HepG2 (cell line): Measurements from ENCODE around the gene FAM47B. TPM values are rescaled to one million over a fixed set of nuclear protein-coding genes. Genes with fewer than 3 reads are reported as not detected.

Source experiments
- DBP ChIP-seq: sonication (generic); formaldehyde crosslinking; IDR thresholded peaks from 2 replicates; pipeline ENCODE4 v1.4.0; 2020; ENCODE audit warnings: missing genetic modification reagents; ENCODE audit errors: not compliant biosample characterization
- DNMT3B ChIP-seq: conservative IDR thresholded peaks from 2 replicates; pipeline ENCODE4 v1.6.1; 2016; ENCODE audit warnings: missing biosample characterization, control low read depth
- NR2F2 ChIP-seq: IDR thresholded peaks from 2 replicates; pipeline ENCODE4 v1.6.1; 2012; ENCODE audit warnings: low read depth, inconsistent platforms, borderline replicate concordance
- PRDM15 ChIP-seq: sonication (generic); formaldehyde crosslinking; IDR thresholded peaks from 2 replicates; pipeline ENCODE4 v1.4.0; 2020; ENCODE audit warnings: missing genetic modification reagents
- ZNF367 ChIP-seq: sonication (generic); formaldehyde crosslinking; IDR thresholded peaks from 2 replicates; pipeline ENCODE4 v1.4.0; 2020; ENCODE audit warnings: missing genetic modification reagents, borderline replicate concordance
- ZNF704 ChIP-seq: sonication (generic); formaldehyde crosslinking; IDR thresholded peaks from 2 replicates; pipeline ENCODE4 v1.8.1; 2023; ENCODE audit warnings: mild to moderate bottlenecking, inconsistent platforms, moderate library complexity, missing genetic modification reagents, borderline replicate concordance
- polyA plus RNA-seq, 8 experiments: library from polyadenylated mRNA; depleted of rRNA in 3 of 8; stranded (reverse) in 7 of 8; unstranded in 1 of 8; fragments of >200 nt; fragmentation: Illumina TruSeq in 4 of 8; extraction: Trizol in 4 of 8; gene quantifications; 2 replicates each; pipeline versions ENCODE4 v1.2.1 to v1.2.3, GENCODE V29; 2011 to 2016; ENCODE audit warnings: low read depth in 4 of 8, missing spikeins in 1 of 8, mixed read lengths in 1 of 8; ENCODE audit not compliant: insufficient read depth in 1 of 8
- total RNA-seq, 5 experiments: library from RNA; depleted of rRNA; stranded (reverse); fragments of >200 nt; fragmentation: Illumina TruSeq; extraction: Trizol; gene quantifications; 2 replicates each; pipeline ENCODE4 v1.2.3, GENCODE V29; 2016; ENCODE audit warnings: low read depth in 1 of 5
- TF ChIP-seq, protein P1 (sequence below): sonication (generic); formaldehyde crosslinking; IDR thresholded peaks from 2 replicates; pipeline ENCODE4 v1.4.0; 2020; ENCODE audit warnings: missing genetic modification reagents, borderline replicate concordance

Gene FAM47B
- total and polyA plus RNA-seq, 2 of the 13 experiments (the other 11 are each of a cell fraction or from before 2014, with no cell fraction given), result not detected

DNA sequence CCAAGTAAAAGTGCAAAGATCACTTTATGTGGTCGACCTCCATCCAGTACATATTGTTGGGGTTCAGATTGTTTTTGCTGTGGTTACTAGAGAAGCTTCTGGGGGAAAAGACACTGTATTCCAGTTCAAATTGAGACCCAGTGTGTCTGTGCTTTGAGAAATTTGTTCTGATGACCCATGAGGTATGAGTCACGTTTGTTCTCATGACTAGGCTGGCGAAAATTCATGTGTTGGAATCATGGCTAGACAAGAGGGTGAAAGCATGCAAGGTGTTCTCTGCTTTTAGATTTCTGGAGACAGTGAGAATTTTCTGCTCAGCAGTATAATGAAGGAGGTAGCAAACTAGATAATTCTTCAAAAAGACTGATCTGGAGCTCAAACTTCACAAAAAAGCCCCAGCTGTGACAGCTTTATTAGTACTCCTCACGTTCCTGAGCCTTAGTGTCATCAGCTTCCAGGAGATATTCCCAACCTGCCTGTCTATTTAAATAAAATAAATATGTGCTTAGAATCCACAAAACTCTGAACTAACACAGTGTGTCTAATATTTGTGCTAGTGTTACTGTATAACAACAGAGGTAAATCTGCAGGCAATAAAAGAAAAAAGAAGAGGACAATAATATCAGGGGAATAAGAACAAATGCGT, 24.4 kb upstream of the FAM47B start (continued):
- TF ChIP-seq ZNF704 (no peak), DNMT3B (no peak), DBP (CRISPR knock-in tag) (no peak), NR2F2 (no peak), ZNF367 (CRISPR knock-in tag) (no peak), PRDM15 (CRISPR knock-in tag) (no peak)
- TF ChIP-seq, protein P1, sequence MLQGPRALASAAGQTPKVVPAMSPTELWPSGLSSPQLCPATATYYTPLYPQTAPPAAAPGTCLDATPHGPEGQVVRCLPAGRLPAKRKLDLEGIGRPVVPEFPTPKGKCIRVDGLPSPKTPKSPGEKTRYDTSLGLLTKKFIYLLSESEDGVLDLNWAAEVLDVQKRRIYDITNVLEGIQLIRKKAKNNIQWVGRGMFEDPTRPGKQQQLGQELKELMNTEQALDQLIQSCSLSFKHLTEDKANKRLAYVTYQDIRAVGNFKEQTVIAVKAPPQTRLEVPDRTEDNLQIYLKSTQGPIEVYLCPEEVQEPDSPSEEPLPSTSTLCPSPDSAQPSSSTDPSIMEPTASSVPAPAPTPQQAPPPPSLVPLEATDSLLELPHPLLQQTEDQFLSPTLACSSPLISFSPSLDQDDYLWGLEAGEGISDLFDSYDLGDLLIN (CRISPR knock-in tag), result no peak
